GM21381 (cell line): ENCODE data around the gene ABI1.
"Not testable (repeated sequence)": the region's sequence is repeated elsewhere in the genome, so short reads cannot be mapped to it uniquely, and the experiment has no call there.

ENCODE experiments used
- ATAC-seq: cut with Tn5 transposase; IDR thresholded peaks from one replicate; pipeline ENCODE4 v1.9.1; 2021; ENCODE audit warnings: mild to moderate bottlenecking, moderate library complexity; ENCODE audit not compliant: unreplicated experiment

Gene ABI1

GRCh38 chr10:26860443-26861204, at the start of gene ABI1:
ABI1 (minus strand) TSS chr10:26860958; CDS start chr10:26860863, 95 bp downstream.
- ATAC-seq: peak; percentile 64

DNA sequence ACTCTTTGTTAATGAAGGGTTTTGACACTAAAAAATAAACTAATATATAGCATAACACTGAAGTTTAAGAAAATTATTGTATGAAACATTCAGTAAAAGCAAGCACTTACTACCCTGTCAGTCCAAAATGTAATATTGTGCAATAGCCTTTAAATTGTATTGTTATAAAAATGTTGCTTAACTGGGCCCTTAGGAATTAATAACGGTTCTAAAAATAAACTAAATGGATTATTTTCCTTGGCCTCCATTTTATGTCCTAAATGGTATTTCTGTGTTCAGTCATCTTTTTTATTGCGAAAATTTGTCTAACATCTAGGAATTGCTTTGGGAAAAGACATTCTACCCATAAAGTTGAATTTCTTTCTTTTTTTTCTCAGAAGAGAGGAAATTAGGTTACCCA, 49.0 kb upstream of the ABI1 start:
- ATAC-seq: no peak

- ATAC-seq: not testable (repeated sequence)
Observed at GRCh38 chr10:26905253-26905781, 44.6 kb upstream of the ABI1 start.

GRCh38 chr10:26903431-26904217, 42.9 kb upstream of the ABI1 start:
- no peak for ATAC-seq

DNA sequence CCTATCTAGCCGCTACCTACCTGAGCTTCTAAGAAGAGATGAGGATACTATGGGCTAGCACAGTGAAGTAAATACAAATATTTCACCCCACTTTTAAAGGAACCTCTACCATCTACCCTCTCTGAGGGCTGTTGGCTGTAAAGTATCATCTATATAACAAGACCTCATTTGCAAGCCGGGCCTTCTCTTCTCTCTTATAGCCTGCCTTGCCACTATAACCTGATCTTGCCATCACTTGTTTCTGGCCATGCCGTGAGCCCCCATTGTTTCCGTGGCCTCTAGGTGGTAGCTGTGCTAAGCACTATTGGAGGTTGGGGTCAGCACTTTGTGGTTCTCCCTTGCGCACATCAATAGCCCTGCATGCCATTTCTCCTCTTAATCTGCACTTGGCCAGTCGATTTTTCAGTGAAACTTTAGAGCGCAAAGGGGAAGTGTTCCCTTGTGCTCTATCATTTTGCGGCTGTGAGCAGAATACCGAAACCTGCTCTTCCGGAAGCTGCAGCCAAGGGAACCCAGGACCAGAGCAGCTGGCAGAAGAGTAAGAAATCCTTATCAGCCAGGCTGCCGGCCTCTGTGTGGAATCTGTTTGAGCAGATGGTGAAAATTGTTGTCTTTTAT, 31.7 kb upstream of the ABI1 start:
- peak; percentile 79 for ATAC-seq

- ATAC-seq: no peak
Observed at GRCh38 chr10:26890956-26891355, 30.2 kb upstream of the ABI1 start.

DNA sequence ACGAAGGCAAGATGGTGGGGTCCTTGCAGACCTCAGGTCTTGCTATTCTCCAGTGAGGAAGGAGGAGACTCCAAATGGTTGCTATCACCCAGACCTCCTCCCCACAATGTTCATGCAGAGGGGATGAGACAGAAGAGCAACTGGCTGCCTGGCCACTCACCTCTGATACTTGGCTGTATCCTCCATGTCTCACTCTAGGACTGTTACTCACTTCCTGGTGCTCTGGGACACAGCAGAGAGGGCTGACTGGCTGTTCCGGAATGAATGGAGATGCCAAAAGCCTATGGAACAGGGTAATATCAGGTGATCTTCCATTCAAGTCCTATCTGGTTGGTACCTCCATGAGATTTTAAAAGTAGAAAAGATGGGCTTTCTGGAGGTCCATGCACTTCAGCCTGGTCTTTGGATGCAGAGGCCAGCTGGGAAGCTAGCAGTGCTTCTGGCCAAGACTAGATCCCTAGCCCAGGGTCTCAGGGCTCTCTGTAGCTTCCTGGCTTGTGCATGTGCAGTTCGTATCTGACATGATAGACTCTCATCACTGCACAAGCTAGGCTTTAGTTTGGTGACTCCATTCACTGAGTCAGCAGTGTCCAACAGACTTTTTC, 27.0 kb upstream of the ABI1 start:
- no peak for ATAC-seq

DNA sequence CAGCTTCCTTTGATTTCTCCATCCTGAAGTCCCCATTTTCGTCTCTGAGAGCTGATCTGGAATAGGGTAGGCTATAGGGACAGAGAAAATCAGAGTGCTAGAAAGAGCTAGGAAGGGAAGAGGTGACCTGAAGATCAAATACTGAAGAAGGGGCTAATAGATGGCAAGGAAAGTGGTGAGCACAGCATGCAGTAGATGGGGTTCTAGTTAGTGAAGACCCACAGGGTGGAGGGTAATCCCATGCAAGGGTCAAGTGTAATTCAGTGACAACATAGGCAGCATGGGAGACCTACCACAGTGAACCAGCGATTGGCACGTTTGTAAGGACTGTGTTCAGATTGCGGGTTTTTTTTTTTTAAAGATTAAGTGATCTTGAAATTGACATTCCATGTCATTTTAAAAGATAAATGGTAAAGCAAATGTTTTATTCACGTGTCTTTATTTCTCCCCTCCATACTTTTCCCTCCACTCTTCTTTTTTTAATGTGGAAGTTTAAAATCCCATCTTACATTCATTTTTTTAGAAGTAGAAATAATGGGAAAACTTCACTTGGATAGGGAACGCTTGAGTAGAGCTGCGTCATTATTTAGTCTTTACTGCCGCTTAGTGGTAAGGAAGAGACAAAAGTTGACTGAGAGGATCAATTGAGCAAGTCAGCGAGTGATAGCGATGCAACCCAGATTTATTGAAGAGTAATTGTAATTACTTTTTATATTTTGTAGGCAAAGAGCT, 21.0 kb upstream of the ABI1 start:
- peak; percentile 60 for ATAC-seq

GRCh38 chr10:26879744-26880143, 19.0 kb upstream of the ABI1 start:
- ATAC-seq: no peak

DNA sequence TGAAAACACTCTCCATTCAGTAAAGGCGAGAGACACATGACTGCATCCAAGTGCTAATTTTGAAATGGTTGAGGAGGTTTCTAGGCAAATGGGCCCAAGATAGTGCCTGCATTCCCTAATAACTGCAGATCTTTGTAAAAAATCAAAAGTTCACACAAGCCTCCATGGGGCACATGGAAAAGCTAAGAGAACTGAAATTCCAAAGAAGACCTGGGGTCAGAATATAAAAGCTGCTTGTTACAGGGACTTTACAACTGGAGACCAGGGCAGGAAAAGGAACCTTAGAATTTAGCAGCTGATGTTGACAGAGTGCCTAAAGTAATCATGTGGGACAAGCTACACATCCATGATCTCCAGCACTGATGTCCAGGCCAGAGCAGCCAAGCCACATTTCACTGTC, 10.0 kb upstream of the ABI1 start:
- ATAC-seq: no peak

- no peak for ATAC-seq
Observed at GRCh38 chr10:26869528-26869927, 8.8 kb upstream of the ABI1 start.

DNA sequence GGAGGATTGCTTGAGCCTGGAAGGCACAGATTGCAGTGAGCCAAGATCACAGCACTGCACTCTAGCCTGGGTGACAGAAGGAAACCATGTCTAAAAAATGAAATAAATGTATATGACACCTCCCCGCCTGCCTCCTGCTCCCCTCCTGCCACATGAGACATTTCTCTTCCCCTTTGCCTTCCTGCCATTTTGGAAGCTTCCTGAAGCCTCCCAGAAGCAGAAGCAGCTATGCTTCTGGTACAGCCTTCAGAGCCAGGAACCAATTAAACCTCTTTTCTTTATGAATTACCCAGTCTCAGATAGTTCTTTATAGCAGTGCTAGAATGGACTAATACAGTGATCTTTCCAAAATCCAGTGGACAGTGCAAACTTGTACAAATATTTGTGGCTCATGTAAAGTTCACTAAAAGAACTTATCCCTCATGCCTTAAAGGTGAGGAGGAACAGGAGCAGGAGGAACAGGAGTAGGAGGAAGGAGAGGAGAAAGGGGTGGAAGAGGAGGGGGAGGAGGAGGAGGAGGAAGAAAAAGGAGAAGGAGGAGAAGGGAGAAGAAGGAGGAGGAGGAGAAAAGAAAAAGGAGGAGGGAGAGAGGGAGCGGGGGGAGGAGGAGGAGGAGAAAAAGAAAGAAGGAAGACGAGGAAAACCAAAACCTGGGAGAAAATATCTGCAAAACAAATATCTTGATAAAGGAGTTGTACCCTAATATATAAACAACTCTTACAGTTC, 2.8 kb upstream of the ABI1 start:
- no peak for ATAC-seq

DNA sequence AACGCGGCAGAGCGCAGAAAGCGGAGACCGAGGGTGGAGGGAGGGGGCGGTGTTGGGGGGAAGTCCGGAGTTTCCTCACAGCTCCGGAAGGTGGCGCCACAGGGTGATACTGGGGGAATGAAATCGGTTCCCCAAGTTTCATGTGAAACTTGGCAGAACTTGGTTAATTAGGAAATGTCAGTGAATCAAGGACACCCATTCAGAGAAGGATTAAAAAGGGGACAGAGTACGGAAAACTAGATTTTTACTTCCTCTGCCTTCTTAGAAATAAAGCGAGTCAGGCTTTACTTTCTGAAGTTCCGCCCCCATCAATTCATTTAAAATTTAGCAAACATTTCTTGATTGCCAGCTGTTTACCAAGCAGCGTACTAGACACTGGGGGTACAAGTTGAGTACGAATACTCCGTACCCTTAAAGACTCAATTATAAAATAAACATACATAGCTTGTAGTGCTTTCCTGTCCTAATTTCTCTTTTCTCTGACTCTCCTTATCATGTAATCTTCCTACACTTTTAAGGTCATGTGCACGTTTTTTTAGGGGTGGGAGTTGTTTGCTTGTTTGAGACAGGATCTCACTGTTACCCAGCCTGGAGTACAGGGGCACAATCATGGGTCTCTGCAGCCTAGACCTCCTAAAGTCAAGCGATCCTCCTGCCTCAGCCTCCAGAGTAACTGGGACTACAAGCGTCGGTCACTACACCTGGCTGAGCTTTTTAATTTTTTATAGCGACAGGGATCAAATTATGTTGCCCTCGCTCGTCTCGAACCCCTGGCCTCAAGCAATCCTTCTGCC, 644 bp upstream of the ABI1 start:
- no peak for ATAC-seq

- peak; percentile 19 for ATAC-seq
Observed at GRCh38 chr10:26860102-26860442, 686 bp downstream of the ABI1 start.

GRCh38 chr10:26859241-26860101, 1.3 kb downstream of the ABI1 start:
- no peak for ATAC-seq

DNA sequence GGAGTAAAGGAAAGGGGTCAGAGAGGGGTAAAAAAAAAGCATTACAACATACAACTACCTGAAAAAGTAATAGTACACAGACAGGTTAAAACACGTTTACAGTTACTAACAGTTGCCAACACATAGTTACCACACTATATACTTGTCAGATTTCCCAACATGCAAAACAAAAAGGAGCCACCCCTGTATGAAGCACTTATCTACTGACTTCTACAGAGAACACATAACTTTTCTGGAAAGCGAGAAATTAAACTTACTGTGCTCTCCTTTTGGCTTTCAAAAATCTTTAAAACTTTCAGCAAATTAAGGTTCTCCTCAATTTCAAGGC, 2.1 kb downstream of the ABI1 start:
- no peak for ATAC-seq

DNA sequence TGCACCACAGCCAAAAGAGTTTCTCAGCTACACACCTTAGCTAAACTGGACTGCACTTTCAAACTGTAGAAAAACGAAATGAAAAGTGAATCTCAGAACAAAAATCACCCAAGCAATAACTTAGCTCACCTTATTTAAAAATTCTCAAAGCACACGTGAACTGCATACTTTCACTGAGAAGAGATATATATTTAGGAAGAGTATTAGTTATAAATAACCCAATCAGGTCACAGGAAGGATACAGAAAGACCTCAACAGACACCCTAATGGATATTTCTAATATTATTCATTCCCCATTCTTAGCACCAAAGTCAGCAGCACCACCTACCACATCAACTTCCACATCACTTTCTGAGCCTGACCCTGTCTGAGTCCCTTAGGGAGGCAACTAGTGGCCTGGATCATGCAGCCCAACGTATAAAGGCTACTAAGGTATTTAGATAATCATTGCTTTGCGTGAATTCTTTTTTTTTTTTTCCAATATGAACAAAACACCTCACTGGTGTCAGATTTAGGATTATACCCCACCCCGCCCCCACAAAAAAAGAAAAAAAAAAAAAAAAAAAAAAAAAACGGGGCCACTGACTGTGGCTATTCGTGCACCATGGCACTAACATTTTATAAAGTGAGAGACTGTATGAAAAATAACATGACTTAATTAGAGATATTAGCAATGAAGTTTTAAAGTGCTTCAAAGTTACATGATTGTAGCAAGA, 2.6 kb downstream of the ABI1 start:
- ATAC-seq: peak; percentile 26

GRCh38 chr10:26857553-26857952, 3.2 kb downstream of the ABI1 start:
- peak; percentile 2 for ATAC-seq
